Inflammatory macrophage (primary cell): ENCODE data around the gene YWHAQ.
A peak's percentile ranks its signal among the peaks of the same experiment; 100 is the strongest.

Source experiments
- DNase-seq, 2 donors: peaks; one replicate each; pipeline ENCODE4 v3.0.0-alpha.2; 2020 to 2022
- total RNA-seq, 18 experiments: gene quantifications; one replicate each; lab custom pipeline; 2026; ENCODE audit warnings: mixed read lengths in 6 of 18, inconsistent platforms in 2 of 18; lab: John Stamatoyannopoulos, UW

Gene YWHAQ
- 214 to 374 (median 272) reads per million in 18 experiments for total RNA-seq

- peak; percentile 98 to 99 for DNase-seq
Observed at GRCh38 chr2:9630736-9631552, at the start of gene YWHAQ. Gene YWHAQ (minus strand): TSS chr2:9630997. CDS start chr2:9630452, 545 bp downstream.

GRCh38 chr2:9680082-9680481 is 49.3 kb upstream of the YWHAQ start:
- DNase-seq = no peak

- DNase-seq = no peak
Observed at GRCh38 chr2:9679218-9679617, 48.4 kb upstream of the YWHAQ start.

- DNase-seq = peak; percentile 40 to 54
Observed at GRCh38 chr2:9678544-9678943, 47.7 kb upstream of the YWHAQ start.

- no peak for DNase-seq
Observed at GRCh38 chr2:9675415-9676351, 44.9 kb upstream of the YWHAQ start.

GRCh38 chr2:9674891-9675414 is 44.2 kb upstream of the YWHAQ start:
- no peak for DNase-seq

GRCh38 chr2:9673914-9674481 is 43.2 kb upstream of the YWHAQ start:
- no peak for DNase-seq

- DNase-seq = no peak
Observed at GRCh38 chr2:9668687-9669345, 38.0 kb upstream of the YWHAQ start.

GRCh38 chr2:9667826-9668225 is 37.0 kb upstream of the YWHAQ start:
- DNase-seq = no peak

- no peak for DNase-seq
Observed at GRCh38 chr2:9666306-9666705, 35.5 kb upstream of the YWHAQ start.

GRCh38 chr2:9665898-9666297 is 35.1 kb upstream of the YWHAQ start:
- no peak for DNase-seq

GRCh38 chr2:9664365-9664764 is 33.6 kb upstream of the YWHAQ start:
- DNase-seq = no peak

- no peak for DNase-seq
Observed at GRCh38 chr2:9663008-9663879, 32.4 kb upstream of the YWHAQ start.

- no peak for DNase-seq
Observed at GRCh38 chr2:9661261-9661660, 30.5 kb upstream of the YWHAQ start.

- DNase-seq = no peak
Observed at GRCh38 chr2:9660781-9661180, 30.0 kb upstream of the YWHAQ start.

- DNase-seq = no peak
Observed at GRCh38 chr2:9660154-9660553, 29.4 kb upstream of the YWHAQ start.

GRCh38 chr2:9658972-9659371 is 28.2 kb upstream of the YWHAQ start:
- no peak for DNase-seq

GRCh38 chr2:9657731-9658130 is 26.9 kb upstream of the YWHAQ start:
- DNase-seq = no peak

- no peak for DNase-seq
Observed at GRCh38 chr2:9657083-9657482, 26.3 kb upstream of the YWHAQ start.

- DNase-seq = no peak
Observed at GRCh38 chr2:9656270-9656766, 25.5 kb upstream of the YWHAQ start.
